COR-L47 (cell line): ENCODE measurements around the gene CCDC43.
A peak's percentile ranks its signal among the peaks of the same experiment; 100 is the strongest.
"Not testable (repeated sequence)": the region's sequence is repeated elsewhere in the genome, so short reads cannot be mapped to it uniquely, and the experiment has no call there.

ENCODE experiments used
- DNase-seq: peaks from one replicate; lab custom pipeline; 2025; lab: John Stamatoyannopoulos, UW

Gene CCDC43

DNA sequence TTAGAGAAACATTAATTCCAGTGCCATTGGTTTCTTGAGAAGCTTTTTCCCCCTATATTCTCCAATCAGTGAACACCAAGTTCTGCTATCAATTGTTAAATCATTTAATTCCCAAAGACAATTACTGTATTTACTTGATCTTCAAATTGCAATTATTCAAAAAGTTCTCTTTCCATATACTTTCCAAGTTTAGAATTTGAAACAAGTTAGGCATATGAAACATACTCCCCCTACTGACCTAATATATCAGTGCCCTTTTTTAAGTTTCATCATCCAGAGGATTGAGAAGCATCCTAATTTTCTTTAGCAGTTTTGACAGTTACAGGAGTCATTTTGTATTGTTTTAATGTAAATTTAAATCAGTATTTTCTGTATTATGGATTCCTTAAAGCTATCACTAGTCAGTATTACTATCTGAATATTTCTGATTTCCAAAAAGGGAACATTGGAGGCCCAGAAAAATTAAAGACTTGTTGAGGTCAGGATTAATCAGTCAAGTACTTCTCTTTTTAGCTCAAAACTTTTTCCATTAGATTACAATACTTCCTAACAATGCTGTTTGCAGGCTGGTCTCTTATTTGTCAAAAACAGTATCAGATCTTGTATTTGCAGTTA, 17.0 kb downstream of the CCDC43 start:
- DNase-seq: no peak

DNA sequence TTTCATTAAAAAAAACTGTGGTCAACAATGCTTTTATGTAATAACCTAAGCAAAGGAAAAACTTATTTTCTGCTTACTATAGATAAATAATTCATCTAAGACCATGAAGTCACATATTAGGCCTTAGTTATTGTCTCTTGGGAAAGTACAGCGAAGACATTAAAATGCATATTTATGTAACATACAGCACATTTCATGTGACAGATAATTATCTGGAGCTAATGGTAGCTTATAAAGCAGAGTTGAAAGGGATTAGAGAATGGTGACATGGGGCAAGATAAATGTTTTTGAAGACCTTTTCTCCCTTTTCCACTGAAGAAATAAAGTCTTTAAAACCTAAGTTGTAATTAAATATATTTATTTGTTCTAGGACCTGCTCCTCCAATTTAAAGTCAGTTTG, 23.6 kb downstream of the CCDC43 start:
- DNase-seq: no peak

DNA sequence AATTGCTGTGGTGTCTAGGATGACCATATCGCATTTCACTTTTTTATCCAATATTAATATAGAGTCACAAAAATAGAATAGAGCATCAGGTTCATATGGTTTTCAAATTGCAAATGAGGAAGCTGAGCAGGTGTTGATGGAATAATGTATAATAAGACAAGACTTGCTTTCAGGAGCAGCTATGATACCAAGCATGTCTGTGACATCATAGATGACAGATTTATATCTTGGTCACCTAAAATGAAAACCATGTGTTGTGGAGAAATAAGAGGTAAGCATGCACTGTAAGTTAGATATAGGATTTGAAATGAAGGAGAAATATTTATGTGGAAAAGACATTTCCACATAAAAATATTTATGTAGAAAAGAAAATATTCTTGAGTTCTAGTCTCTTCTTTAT, 24.7 kb downstream of the CCDC43 start:
- DNase-seq: no peak

DNA sequence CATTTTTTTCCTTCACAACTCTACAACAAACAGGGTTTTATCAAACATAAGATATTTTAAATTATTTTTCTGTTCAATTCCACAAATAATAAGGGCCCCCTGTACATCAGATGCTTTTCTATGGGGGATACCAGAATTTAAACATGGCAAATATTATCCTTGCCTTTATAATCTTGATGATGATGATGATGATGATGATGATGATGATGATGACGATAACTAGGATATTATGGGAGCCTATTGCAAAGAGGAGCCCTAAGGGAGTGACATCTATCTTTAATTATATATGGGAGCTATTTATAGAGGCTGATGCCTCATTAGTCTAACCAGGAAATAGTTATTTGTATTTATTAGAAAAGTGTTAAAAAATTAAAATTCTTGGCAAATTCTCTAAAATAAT, 26.5 kb downstream of the CCDC43 start:
- DNase-seq: no peak

DNA sequence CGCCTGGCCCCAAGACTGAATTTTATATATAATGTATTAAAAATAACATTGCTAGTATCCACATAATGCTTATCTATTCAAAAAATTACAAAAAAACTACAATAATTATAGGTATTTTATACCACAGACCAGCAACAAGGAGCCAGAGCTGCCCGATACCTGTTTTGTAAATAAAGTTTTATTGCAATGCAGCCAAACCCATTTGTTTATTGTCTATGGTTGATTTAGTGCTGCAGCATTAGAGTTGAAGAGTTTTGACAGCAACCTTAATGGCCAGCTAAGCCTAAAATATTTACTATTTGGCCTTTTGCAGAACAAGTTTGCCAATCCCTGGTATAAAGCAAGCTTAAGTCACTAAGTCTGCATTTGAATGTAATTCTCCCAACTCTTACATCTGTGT, 27.7 kb downstream of the CCDC43 start:
- DNase-seq: no peak

DNA sequence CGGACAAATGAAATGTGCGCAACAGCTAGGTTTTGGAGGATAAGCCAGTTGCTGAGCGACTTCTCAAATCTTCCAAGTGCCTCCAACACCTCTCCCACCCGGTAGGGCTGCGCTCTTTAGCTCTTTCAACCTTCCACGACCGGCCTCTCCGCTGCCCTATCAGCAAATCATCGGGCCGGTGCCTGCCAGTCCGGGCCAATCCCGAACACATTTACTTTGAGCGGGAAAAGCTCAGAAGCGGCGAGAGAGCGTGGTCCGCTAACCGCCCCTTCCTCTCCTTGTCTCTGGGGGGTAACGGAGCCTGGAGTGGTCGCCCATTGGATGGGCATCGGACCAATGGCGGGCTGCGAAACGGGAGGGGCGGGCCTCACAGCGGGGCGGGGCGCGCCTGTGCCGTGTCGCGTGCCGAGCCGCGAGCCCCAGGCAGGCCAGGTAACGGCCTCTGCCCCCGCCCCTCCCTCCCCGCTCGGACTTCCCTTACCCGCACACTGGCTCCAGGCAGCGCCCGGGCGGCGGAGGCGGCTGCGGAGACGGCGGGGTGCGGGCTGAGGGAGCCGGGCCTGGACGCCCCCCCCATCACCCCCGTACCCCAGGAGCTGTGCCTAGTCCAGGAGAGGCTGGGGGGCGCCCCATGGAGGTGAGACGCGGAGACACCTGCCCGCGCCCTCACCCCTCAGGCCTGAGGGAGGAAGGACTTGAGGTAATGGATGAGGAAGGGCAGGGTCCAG, 33.4 kb downstream of the CCDC43 start, which contains the start of gene MEIOC:
MEIOC (plus strand) TSS at position 486 of the 728 bp plus-strand sequence; CDS start at position 632, 146 bp downstream.
- DNase-seq: no peak

DNA sequence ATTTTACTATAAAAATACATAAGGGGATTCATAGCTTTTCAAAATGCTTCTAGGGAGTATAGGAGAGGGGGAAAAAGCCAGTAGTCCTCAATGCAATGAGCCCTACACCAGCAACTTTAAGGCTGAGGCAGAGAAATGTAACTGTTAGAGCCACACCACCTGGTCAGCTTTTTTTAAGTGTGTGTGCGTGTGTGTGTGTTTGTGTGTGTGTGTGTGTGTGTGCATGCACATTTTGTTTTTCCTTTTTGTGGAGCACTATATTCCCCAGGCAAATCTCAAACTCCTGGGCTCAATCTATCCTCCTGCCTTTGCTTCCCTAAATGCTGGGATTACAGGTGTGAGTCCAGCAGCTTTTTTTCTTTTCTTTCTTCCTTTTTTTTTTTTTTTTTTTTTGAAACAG, 35.6 kb downstream of the CCDC43 start:
- DNase-seq: no peak

DNA sequence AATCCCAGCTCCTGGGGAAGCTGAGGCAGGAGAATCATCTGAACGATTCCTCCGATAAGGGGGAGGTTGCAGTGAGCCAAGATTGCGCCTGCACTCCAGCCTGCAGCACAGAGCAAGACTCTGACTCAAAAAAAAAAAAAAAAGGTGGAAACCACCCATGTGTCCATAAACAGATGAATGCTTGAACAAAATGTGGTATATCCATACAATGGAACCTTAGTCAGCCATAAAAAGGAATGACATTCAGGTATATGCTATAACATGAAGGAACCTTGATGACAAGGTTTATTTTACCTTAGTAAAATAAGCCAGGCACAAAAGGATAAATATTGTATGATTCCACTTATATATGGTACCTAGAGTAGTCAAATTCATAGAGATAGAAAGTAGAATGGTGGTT, 36.2 kb downstream of the CCDC43 start:
- DNase-seq: no peak

DNA sequence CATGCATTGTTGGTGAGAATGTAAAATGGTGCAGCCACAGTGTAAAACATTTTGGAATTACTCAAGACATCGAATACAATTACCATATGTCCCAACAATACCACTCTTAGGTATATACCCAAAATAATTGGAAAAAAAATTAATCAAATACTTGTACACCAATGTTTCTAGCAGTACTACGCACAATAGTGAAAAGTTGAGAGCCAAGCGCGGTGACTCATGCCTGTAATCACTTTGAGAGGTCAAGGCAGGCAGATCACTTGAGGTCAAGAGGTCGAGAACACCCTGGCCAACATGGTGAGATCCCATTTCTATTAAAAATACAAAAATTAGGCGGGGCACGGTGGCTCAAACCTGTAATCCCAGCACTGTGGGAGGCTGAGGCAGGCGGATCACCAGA, 36.8 kb downstream of the CCDC43 start:
- no peak for DNase-seq

DNA sequence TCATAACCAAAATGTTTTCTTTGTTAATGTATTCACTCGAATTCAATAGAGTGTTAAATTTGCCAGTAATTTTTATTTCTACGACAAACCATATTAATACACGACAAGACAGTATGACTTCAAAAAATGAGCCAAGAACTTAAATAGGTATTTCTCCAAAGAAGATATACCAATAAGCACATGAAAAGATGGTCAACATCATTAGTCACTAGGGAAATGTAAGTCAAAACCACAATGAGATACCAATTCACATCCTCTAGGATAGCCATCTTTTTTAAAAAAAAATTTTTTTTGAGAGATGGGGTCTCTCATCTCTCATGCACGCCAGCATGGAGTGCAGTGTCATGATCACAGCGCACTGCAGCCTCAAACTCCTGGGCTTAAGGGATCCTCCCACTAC, 38.3 kb downstream of the CCDC43 start:
- no peak for DNase-seq

DNA sequence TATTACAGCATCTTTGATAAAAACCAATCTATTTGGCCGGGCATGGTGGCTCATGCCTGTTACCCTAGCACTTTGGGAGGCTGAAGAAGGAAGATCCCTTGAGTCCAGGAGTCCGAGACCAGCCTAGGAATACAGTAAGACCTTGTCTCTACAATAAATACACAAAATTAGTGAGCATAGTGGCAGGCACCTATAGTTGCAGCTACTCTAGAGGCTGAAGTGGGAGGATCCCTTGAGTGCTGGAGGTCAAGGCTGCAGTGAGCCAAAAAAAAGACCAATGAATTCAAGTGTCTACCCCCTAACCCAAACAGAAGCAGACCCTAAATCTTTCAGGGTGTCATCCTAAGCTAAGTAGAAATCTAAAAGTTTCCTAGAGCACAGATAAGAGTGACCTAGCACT, 40.6 kb downstream of the CCDC43 start:
- no peak for DNase-seq

DNA sequence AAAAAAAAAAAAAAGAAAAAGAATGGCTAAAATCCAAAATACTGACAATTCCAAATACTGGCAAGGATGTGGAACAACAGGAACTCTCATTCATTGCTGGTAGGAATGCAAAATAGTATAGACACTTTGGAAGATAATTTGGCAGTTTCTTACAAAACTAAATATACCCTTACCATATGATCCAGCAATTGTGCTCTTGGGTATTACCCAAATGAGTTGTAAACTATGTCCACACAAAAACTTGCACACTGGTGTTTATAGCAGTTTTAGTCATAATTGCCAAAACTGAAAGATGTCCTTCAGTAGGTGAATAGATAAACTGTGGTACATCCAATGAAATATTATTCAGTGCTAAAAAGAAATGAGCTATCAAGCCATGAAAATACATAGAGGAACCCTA, 41.8 kb downstream of the CCDC43 start:
- DNase-seq: no peak

DNA sequence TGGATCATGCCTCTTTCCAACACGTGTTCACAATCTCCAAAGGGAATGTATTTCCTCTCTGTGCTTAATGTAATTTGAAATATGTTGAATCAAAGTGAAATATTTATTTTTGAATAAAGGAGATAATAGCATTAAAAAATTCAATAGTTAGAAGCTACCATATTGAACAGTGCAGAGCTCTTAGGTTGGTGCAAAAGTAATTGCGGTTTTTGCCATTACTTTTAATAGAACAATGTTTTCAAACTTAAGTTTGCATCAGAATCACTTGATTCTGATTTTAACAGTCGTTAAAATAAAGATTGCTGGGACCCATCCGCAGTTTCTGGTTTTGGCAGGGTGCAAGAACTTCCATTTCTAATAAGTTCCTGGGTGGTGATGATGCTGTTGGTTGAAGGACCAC, 43.3 kb downstream of the CCDC43 start:
- no peak for DNase-seq

DNA sequence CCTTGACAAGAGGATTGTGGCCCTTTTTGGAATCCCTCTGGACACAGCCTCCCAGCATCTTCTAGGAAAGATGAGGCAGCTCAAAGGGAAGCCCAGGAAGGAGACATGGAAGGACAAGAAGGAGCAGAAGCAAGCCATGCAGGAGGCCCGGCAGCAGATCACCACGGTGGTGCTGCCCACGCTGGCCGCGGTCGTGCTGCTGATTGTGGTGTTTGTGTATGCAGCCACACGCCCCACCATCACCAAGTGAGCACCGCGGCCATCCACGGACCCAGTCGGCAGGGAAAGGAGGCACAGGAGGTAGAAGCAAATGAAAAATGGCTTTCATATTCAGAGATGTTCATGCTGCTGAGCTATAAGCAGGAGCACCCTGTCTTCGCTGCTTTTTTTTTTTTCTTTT, 44.2 kb downstream of the CCDC43 start:
- no peak for DNase-seq

DNA sequence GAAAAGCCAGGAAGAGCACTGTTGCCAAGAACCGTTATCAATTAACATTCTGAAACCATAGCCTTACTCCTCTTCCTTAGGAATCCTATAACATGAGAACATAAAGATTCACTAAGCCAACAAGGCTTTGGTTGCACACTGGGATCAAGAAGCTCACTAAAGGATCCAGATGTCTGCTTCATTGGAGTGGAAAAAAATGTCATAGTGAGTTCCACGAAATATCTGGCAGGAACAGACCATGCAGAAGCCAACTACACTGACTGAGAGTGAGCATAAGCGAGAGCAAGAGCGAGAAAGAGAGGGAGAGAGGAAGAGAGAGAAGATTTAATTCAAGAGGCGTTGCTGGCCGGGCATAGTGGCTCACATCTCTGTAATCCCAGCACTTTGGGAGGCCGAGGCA, 46.7 kb downstream of the CCDC43 start:
- no peak for DNase-seq

DNA sequence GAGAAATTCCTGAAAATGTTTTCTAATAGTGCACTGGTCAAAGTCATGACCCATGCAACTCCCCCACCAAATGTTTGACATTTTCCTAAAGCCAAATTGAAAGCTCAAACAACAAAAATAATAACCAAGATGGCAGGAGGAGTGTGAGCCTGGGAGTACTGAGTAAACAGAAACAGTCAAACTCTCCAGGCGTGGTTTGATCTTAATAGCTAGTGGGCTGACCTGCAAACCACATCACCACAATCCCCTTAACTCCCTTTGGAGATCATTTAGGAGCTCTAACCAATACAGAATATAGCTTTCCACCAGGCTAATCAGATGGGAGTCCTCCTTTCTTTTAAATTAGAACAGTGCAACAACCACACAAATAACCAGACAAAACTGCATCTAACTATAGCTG, 52.5 kb downstream of the CCDC43 start:
- no peak for DNase-seq

DNA sequence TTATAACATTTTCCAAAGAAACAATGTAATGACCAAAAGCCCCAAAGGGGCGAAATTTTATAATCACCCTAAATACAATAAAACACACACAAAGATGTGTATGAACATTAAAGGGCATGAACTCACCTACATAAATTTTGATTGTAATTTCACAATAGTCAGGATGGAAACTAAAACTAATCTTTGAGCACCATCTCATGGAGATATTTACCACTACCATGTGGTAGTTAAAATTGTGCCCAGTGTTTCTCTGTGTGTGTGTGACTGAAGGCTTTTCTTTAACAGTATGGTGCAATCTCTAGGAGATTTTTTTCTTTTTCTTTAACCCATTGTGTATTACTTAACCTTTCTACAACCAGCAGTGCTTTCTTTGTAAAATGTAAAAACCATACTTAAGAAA, 53.0 kb downstream of the CCDC43 start:
- DNase-seq: peak; percentile 44

DNA sequence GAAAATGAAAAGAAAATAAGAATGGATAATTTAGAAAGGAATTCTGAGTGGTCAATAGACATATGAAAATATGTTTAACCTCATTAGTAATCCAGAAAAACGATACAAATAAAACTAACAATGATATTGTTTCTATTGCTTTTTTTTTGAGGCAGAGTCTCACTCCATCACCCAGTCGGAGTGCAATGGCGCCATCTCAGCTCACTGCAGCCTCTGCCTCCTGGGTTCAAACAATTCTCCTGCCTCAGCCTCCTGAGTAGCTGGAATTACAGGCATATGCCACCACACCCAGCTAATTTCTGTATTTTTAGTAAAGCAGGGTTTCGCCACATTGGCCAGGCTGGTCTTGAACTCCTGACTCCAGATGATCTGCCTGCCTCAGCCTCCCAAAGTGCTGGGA, 55.2 kb downstream of the CCDC43 start:
- not testable (repeated sequence) for DNase-seq

DNA sequence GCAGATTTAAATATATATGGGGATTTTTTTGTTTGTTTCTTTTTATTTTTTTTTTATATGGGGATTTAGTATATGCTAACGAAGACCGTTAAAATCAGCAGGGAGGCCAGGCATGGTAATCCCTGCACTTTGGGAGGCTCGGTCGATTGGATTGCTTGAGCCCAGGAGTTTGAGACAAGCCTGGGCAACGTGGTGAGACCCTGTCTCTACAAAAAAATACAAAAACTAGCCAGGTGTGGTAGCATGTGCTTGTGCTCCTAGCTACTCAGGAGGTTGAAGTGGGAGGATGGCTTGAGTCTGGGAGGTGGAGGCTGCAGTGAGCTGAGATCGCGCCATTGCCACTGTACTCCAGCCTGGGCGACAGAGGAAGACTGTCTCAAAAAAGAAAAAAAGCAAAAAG, 55.6 kb downstream of the CCDC43 start:
- no peak for DNase-seq

DNA sequence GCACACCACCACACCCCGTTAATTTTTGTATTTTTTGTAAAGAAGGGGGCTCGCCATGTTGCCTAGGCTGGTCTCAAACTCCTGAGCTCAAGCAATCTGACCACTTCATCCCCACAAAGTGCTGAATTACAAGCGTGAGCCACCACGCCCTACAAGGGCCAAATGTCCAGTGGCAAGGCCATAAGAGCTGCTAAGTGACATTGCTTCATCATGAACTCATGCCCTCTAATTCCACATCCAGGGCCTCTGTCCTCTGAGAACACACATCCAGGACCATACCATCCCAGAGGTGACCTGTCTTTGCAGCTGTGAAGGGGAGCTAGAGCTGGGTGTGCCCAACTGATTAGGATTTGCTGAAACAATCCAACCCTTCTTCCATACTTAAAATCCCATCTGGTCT, 58.9 kb downstream of the CCDC43 start:
- no peak for DNase-seq

DNA sequence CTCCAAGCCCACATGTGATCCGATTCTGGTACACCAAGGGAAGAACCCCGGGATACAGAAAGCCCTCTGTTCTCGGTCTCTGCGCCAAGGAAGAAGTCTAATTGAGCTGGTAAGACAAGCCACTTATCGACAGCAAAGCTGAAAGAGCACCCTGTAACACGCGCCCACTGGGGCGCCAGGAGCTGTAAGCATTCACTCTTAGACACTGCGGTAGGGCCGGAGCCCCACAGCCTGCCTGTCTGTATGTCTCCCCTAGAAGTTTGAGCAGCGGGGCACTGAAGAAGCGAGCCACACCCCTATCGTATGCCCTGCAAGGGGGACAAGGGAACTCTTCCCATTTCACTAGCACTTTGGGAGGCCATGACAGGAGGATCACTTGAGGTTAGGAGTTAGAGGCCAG, 60.3 kb downstream of the CCDC43 start:
- no peak for DNase-seq

DNA sequence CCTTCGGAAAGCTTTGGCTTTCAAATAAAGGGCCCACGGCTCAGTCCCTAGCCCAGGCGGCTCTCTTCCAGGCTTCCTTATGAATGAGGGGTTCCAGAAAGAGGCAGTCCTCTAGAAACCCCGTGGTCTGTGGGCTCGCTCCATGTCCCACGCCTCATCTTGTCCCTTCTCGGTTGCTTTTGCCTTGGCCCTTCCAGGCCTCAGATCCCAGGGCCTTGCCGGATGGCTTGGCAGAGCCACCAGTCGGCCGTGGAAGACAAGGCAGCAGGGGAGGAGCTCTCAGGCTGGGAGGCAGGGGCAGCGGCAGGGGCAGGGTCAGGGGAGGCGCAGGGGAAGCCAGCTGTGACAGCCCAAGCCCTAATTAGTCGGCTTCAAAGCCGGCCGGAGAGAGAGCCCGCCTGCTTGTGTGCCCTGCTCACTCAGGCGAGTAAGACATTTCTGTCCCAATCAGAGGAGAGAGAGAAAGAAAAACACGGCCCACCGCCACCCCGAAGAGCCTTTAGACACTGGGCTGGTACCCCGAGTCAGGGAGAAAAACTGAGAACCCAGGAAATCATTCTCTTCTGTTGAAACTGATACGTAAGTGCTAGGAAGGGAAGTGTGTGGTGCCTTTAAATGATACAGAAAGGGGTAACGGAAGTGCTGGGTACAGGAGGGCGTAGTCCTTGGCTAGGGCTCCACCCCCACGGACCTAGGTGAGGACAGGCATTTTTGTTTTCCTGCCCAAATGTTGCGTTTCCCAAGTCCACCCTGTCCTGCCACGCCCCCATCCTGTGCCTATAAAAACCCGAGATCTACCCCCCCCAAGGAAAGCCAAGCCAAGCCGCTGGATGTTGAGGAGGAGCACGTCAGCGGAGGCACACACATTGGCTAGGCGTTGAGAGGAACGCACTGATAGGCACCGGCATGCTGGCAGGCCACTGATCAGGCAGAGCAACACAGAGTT, 61.1 kb downstream of the CCDC43 start:
- no peak for DNase-seq
